Left ventricle myocardium inferior (tissue), 1 donor: ENCODE measurements around the gene ANKS1B. TPM values are rescaled to one million over a fixed set of nuclear protein-coding genes. Genes with fewer than 3 reads are reported as not detected.

Experiments
- DNase-seq: peaks from one replicate; pipeline ENCODE4 v3.0.0-alpha.2; 2020
- H3K27ac ChIP-seq: fragments of 200-600 bp; replicated peaks from 2 replicates; pipeline ENCODE4 v1.8.0; 2021
- H3K27me3 ChIP-seq: fragments of 200-600 bp; 2 replicates; pipeline ENCODE4 v1.8.0; 2021; ENCODE audit warnings: low read depth
- H3K36me3 ChIP-seq: fragments of 200-600 bp; 2 replicates; pipeline ENCODE4 v1.8.0; 2021
- H3K4me1 ChIP-seq: fragments of 200-600 bp; 2 replicates; pipeline ENCODE4 v1.8.0; 2021
- H3K4me3 ChIP-seq: fragments of 200-600 bp; 2 replicates; pipeline ENCODE4 v1.8.0; 2021; ENCODE audit warnings: mild to moderate bottlenecking, moderate library complexity
- H3K9me3 ChIP-seq: fragments of 200-600 bp; replicated peaks from 2 replicates; pipeline ENCODE4 v1.8.0; 2021
- CTCF ChIP-seq: fragments of 200-600 bp; IDR thresholded peaks from 2 replicates; pipeline ENCODE4 v1.8.0; 2021; ENCODE audit warnings: antibody characterized with exemption, mild to moderate bottlenecking, borderline replicate concordance
- intact Hi-C: fragments of 100-400 bp; cut with micrococcal nuclease; formaldehyde crosslinking; loops from one replicate; pipeline ENCODE4 v1.11.0; 2022
- total RNA-seq: library from RNA; stranded (reverse); fragmentation: NEBNext Ultra II Directional; extraction: Animal tissue kit (Norgen Biotek cat#: 25700); gene quantifications from one replicate; pipeline ENCODE4 v1.2.1, GENCODE V29; 2021
- donor health status: DM: no; HTN: yes; CAD: no; lungs with severe emphysema.

The ANKS1B gene
- total RNA-seq, 1 donor from 2014 or later = 1.6 TPM

- Histone ChIP-seq H3K4me3 (no peak overlapping the region), H3K27ac (no peak overlapping the region), H3K36me3 (no peaks in the 10 kb centered on the region), H3K4me1 (no peaks in the 10 kb centered on the region), H3K27me3 (no peaks in the 10 kb centered on the region), H3K9me3 (peaks cover 19% of the 10 kb centered on the region)
- no peak for DNase-seq
- no peak for TF ChIP-seq CTCF
- intact Hi-C loops = no loop called here
Measured at GRCh38 chr12:99670635-99671034, 314.1 kb downstream of the ANKS1B start.

DNA sequence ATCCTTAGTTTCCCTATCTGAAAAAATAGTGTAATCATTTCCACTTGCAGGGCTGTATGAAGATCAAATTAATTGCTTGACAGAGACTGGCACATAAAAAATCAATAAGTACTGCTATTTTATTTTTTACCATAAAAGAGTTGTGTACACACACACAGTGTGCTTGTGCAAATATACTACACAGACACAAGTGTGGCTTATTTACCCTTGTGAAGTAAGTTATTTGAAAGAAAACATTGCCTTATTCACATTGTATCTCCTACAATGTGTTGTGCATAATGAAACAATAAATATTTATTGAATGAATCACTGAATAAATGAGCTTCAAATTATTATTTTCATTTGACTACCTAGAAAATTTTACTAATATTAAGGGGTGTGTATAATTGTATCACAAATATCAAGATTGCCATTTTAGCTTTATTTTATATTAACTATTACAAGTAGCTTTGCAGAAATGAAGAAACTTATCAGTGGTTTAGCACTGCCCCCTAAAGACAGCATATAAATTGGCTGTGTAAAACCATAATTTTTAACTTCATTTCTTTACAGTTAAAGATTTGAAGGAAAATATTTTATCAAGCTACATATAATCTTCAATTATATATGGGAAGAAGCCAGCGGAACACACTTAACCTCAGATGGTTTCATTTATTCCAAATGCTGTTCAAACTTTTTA, 325.9 kb downstream of the ANKS1B start:
- Histone ChIP-seq H3K4me3 (no peak overlapping the region), H3K27ac (no peak overlapping the region), H3K9me3 (peaks cover 11% of the 10 kb centered on the region), H3K4me1 (no peaks in the 10 kb centered on the region), H3K27me3 (no peaks in the 10 kb centered on the region), H3K36me3 (no peaks in the 10 kb centered on the region)
- no peak for TF ChIP-seq CTCF
- no peak for DNase-seq
- intact Hi-C loops = no loop called here

DNA sequence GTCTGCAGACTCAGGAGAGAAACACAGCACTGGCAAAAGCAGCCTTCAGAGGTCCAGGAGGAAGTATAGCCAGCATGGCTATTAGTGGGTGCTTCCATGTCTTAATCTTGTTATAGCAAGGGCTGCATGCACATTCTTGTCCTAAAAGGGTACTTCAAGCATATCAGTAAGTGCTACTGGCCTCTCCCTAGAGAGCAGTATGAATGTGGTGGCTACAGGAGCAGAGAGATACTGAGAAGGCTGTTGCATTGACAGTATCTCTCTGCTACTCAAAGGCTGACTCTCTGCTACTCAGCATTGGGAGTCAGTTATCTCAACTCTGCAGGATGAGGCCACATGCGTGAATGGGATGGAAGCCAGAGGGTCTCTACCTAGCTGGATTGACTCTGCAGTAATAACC, 335.2 kb downstream of the ANKS1B start:
- no peak for TF ChIP-seq CTCF
- Histone ChIP-seq H3K27me3 (no peaks in the 10 kb centered on the region), H3K36me3 (no peaks in the 10 kb centered on the region), H3K9me3 (no peaks in the 10 kb centered on the region), H3K4me1 (no peaks in the 10 kb centered on the region), H3K27ac (no peak overlapping the region), H3K4me3 (no peak overlapping the region)
- no peak for DNase-seq
- intact Hi-C loops = no loop called here

GRCh38 chr12:99648183-99648582, 336.6 kb downstream of the ANKS1B start:
- no peak for DNase-seq
- Histone ChIP-seq H3K36me3 (no peaks in the 10 kb centered on the region), H3K27me3 (no peaks in the 10 kb centered on the region), H3K9me3 (peaks cover 8% of the 10 kb centered on the region), H3K4me3 (no peak overlapping the region), H3K4me1 (no peaks in the 10 kb centered on the region), H3K27ac (no peak overlapping the region)
- no peak for TF ChIP-seq CTCF
- intact Hi-C loops = no loop called here

DNA sequence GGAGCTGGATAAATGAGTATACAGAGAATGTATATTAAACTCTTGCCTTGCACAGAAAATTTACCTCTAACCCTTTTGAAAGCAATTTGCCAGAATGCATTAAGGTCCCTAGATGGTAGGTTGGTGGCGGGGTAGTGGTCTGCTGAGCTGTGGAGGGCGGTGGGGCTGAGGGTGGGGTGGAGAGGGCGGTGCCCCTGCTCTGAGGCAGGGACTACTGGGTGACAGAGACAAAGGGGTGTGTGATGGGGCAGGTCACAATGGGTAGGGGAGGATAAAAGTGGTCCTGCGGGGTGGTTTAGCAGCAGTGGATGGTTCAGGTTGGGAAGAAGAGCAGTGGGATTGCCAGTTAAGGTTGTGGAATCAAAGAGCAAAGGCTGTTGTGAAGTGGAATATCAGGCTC, 337.3 kb downstream of the ANKS1B start, which contains the start of gene GARIN6:
Gene GARIN6 (plus strand): TSS at position 301 of the 400 bp plus-strand sequence. CDS start 422 bp downstream, outside the sequence.
- H3K36me3 ChIP-seq = no peaks in the 10 kb centered on the region
- intact Hi-C loops = no loop called here
- no peak for TF ChIP-seq CTCF
- H3K27me3 ChIP-seq = no peaks in the 10 kb centered on the region
- no peaks in the 10 kb centered on the region for H3K4me1 ChIP-seq
- DNase-seq = no peak
- no peak within 1 kb of the TSS for H3K27ac ChIP-seq
- peaks cover 10% of the 10 kb centered on the region for H3K9me3 ChIP-seq
- H3K4me3 ChIP-seq = no peak within 1 kb of the TSS
